ENCODE data around the gene PACSIN2.
"Not testable (repeated sequence)": the region's sequence is repeated elsewhere in the genome, so short reads cannot be mapped to it uniquely, and the experiment has no call there.

Gene PACSIN2

GRCh38 chr22:42966497-42966896 is 48.5 kb downstream of the PACSIN2 start:
- no peak for DNase-seq

DNA sequence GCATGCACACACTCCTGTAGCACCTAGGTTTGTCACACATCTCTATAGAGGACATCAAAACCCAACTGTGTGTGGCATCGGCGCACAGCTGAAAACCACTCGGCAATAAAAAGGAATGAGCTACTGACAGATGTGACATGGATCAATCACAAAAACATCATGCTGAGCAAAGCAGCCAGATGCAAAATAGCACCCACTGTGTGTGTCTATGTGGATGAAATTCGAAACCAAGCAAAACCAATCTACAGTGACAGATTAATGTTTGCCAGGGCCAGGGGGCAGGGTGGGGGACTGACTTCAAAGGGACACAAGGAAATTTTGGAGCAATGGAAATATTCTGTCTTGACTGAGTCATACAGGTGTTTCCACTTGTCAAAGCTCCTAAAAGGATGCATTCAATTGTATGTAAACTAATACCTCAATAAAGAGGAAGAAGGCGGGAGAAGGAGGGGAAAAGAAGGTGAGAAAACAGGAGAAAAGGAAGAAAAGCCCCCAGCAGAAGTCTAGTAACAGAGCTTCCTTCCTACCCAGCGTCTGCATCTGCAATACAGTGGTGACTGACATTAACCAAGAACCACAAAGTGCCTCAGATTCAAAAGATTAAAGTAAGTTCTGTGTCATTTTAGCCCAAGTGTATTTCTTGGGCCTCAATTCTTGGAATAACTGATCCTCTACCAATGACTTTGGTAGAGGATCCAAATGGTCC is 49.8 kb downstream of the PACSIN2 start:
- DNase-seq, result no peak

- DNase-seq, result no peak
Observed at GRCh38 chr22:42963231-42963595, 51.7 kb downstream of the PACSIN2 start.

DNA sequence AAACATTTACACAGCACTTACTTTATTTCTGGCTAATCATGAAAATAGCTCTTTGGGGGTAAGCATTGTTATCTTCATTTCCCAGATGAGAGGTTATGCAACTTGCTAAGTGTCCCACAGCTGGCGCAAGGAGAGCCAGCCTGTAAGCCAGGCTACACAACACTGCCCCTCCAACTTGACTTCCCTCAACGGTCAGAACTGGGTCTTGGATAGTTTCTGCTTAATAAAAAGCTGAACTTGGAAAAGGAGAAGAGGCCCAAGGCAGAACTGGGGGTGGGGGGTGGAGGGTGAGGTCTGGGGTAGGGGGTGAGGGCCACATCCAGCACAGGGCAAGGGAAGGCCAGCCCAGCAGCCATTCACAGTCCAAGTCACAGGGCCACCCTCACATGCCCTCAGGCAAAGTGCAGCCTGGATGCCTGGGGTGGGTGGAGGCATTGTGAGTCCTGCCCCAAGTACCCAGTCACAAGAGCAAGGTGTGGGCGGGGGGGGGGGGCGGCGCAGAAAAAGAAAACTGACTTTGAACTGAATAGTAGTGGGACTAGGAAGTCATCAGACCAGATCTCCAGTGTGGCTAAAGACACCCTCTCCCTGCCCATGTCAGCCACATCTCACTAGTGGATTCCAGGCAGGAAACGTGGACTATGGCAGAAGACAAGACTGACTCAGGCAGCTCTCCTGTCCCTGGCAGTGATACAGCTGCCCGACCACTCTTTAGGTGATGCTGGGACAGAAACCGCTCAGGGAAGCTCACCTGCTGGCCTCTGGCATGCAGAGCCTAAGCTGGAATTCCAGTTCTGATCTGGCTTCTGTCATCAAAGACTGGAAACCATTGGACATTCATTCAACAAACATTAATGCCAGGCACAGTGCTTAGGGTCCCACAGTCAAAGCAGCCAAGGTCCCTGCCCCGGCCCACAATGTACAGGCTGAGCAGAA is 52.4 kb downstream of the PACSIN2 start:
- no peak for DNase-seq

GRCh38 chr22:42961810-42962209 is 53.1 kb downstream of the PACSIN2 start:
- no peak for DNase-seq

DNA sequence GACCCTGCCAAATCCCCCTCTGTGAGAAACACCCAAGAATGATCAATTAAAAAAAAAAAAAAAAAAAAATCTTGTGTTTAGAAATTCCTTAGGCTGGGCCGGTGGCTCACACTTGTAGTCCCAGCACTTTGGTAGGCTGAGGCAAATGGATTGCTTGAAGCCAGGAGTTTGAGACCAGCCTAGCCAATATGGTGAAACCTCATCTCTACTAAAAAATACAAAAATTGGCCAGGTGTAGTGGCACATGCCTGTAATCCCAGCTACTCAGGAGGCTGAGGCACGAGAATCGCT is 53.6 kb downstream of the PACSIN2 start:
- not testable (repeated sequence) for DNase-seq

DNA sequence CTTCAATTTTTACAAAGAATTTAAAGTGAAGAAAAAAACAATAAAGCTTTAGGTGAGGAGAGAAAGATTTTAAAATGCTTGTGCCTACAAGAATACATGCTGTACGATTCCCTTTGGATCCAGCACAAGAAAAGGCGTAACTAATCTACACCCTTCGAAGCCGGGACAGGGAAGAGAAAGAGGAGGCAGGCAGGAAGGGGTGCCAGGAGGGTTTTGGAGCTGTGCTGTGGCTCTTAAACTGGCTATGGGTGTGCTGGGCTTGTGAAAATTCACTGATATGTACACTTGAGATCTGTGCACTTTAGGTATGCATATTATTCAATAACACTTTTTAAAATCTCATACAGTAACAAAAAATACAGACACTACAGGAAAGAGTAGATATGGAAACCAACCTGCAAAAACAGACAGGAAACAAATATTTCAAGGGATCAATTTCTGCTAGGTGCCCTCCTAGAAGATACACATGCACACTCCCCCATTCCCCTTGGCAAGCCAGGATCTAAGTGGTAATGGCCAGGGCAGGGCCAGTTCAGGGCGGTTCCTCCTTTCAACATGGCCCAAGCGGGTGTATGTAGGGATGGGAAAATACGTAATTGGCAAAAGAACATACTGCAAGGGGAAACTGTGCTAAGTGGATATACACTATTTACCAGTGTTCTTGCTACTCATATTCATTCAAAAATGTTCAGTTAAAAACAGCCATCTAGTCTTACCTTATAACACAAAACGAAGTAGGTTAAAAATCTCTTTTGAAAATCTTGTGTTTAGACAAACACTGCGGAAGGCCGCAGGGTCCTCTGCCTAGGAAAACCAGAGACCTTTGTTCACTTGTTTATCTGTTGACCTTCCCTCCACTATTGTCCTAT is 54.2 kb downstream of the PACSIN2 start:
- no peak for DNase-seq

- DNase-seq, result peak; percentile 48
Observed at GRCh38 chr22:42959576-42960509, 55.1 kb downstream of the PACSIN2 start.

DNA sequence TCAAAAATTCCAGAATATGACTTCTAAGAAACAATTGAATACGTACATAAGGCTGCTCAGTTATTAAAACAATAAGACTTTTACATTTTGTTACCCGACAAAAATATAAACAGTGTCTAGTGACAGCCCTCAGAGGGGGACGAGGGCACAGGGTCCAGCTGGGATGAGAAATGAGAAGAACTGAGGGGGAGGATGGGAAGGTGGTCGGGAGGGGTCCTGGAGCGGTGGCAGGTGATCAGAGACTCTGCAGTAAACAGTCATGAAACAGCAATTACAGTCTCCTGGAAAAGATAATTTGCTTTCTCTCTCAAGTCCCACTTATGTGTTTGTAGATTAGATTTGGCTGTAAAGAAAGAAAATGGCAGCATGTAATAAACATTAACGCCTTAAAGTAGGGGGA is 56.0 kb downstream of the PACSIN2 start:
- DNase-seq, result no peak

DNA sequence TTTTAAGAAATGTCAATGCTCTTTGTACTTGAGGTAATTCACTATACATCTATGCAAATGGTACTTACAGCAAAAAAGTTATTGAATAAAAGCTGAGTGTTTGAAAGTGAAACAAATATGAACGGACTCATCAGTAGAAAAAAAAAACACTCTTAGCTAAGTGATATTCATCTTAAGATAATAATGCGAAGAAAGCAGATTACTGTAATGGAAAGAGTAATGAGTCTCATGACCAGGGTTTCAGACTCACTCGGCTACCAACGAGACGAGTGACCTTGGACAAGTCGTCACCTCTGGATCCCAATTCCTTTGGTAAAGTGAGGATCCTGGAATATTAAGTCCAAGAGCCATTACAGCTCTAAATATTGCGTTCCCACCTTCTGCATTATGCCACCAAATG is 57.0 kb downstream of the PACSIN2 start:
- DNase-seq, result no peak

DNA sequence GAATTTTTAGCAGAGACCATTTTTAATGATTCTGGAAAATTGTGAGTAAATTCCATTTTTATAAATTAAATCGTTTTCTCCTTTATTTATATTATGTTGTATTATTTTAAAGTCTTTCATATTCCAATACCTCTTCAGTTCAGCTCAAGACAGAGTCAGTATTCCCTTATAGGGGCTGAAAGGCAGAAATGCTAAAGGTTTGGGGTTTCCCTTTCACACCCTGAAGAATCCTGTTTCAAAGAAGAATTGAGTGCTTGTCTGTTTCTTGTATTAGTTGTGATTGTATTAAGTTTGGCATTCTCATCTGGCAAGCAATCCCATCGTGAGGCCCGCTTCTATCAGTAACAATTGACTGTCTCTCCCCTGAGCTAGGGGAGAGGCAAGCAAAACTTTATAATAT is 57.4 kb downstream of the PACSIN2 start:
- no peak for DNase-seq

DNA sequence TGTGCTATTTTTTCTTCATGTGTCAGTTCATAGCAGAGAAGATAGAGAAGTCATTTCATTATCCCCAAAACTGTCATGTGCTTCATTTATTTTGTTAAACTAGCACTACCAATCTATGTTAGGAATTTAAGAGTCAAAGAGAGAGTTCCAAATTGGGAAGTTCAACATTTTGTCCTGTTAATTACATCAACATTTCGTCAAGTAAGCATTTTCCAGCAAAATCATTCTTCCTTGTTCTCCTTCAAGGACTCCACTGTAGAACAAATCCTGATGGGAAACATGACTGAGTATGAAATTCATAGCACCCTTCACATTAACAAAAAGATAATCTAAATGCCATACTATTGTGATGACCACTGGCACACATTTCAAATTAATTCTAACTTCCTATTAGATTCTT is 59.1 kb downstream of the PACSIN2 start:
- DNase-seq, result no peak

DNA sequence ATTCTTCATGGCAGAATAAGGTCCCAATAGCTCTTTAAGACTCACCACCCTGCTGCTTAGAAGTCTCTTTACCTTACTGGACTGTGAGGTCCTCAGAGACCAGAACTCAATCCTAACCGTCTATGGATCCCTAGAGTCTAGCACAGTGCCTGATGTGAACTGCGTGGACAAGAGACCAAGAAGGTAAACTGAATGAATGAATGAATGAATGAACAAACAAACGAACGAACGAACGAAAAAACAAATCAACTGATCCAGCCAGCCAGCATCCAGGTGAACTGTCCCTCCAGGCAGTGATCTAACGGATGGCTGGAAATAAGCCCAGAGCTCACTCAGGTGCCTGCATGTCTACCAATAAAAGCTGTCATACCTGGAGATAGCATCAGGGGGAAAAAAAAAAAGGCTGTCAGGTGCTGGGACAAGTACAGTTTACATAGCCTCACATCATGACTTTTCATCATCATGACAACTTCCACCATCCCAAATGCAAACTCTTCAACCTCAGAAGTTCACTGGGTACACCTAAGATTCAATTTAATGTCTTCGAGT is 59.8 kb downstream of the PACSIN2 start:
- DNase-seq, result no peak

GRCh38 chr22:42953751-42954150 is 61.2 kb downstream of the PACSIN2 start:
- not testable (repeated sequence) for DNase-seq

GRCh38 chr22:42951093-42951710 is 63.7 kb downstream of the PACSIN2 start:
- DNase-seq, result no peak

GRCh38 chr22:42950281-42950680 is 64.7 kb downstream of the PACSIN2 start:
- no peak for DNase-seq

GRCh38 chr22:42949159-42949558 is 65.8 kb downstream of the PACSIN2 start:
- DNase-seq, result no peak

GRCh38 chr22:42948294-42948693 is 66.7 kb downstream of the PACSIN2 start:
- no peak for DNase-seq

DNA sequence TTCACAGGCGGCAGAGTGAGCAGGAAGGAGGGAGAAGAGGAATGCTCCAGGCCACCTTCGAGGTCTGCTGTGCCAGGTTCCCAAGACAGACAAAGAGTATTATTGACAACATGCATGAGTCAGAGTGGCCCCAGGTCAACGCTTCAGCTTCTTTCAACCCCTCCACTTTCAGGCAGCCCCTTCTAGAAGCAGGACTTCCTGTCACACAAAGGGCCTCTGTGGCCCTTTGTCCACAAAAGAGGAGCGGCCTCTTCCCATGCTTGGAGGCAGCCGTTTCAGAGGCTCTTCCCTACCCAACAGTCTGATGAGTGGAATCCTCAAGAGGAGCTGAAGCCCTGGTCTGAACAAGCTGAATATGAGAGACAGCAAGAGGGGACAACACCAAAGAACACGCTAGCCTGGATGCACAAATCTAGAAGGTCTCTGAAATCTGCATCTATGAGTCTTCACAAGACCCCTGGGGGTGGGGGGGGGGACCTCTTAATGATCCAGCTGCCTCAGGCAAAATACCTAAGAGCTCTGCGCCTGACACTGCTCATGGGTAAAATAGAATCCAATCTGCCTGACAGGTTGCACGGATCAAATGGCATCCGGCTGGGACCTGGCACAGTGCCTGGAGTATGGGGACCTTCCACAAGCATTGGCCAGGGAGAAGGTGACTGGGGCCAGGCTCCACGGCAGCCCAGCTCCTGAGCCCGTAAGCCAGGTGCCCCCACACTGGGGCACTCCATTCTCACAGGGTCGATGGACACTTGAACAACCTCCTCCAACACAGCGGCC is 67.5 kb downstream of the PACSIN2 start:
- DNase-seq, result no peak

- no peak for DNase-seq
Observed at GRCh38 chr22:42946546-42947198, 68.3 kb downstream of the PACSIN2 start.

All from right kidney (tissue), 1 donor.